Endometrium (tissue), 2 donors: ENCODE results near the gene CYSRT1.

Source experiments
- FAIRE-seq: peaks from 2 replicates; lab custom pipeline; 2012; peaks lifted over from hg19 to GRCh38; lab: Jason Lieb, UNC
- donor health status: control.
- donor health status: control.

CYSRT1 gene

GRCh38 chr9:137190315-137190856 is 34.6 kb upstream of the CYSRT1 start:
- FAIRE-seq, result no peak

- FAIRE-seq, result no peak
Observed at GRCh38 chr9:137191245-137191644, 33.7 kb upstream of the CYSRT1 start.

GRCh38 chr9:137191691-137192447 is 33.1 kb upstream of the CYSRT1 start:
- FAIRE-seq, result no peak

GRCh38 chr9:137192448-137192780 is 32.6 kb upstream of the CYSRT1 start:
- no peak for FAIRE-seq

- no peak for FAIRE-seq
Observed at GRCh38 chr9:137192859-137193258, 32.1 kb upstream of the CYSRT1 start.

- FAIRE-seq, result no peak
Observed at GRCh38 chr9:137193771-137194170, 31.2 kb upstream of the CYSRT1 start.

- no peak for FAIRE-seq
Observed at GRCh38 chr9:137194388-137194787, 30.6 kb upstream of the CYSRT1 start.

- FAIRE-seq, result no peak
Observed at GRCh38 chr9:137194909-137195308, 30.1 kb upstream of the CYSRT1 start.

- no peak for FAIRE-seq
Observed at GRCh38 chr9:137195525-137196220, 29.3 kb upstream of the CYSRT1 start.

- no peak for FAIRE-seq
Observed at GRCh38 chr9:137198051-137198901, 26.7 kb upstream of the CYSRT1 start.

GRCh38 chr9:137198902-137199283 is 26.1 kb upstream of the CYSRT1 start:
- FAIRE-seq, result no peak

- no peak for FAIRE-seq
Observed at GRCh38 chr9:137199411-137200121, 25.4 kb upstream of the CYSRT1 start.

- peak; percentile 93 for FAIRE-seq
Observed at GRCh38 chr9:137200311-137201204, 24.4 kb upstream of the CYSRT1 start, which contains the start of gene TPRN. Gene TPRN, minus strand, starts transcription at chr9:137200741. Its CDS starts 30 bp downstream, at chr9:137200711.

GRCh38 chr9:137201205-137201868 is 23.6 kb upstream of the CYSRT1 start:
- FAIRE-seq, result no peak

GRCh38 chr9:137202966-137203365 is 22.0 kb upstream of the CYSRT1 start:
- FAIRE-seq, result no peak

- no peak for FAIRE-seq
Observed at GRCh38 chr9:137204731-137205125, 20.2 kb upstream of the CYSRT1 start.

- no peak for FAIRE-seq
Observed at GRCh38 chr9:137205126-137206069, 19.6 kb upstream of the CYSRT1 start, which contains the start of the genes NDOR1 and TMEM203. Gene NDOR1, plus strand, starts transcription at chr9:137205700. Its CDS starts 78 bp downstream, at chr9:137205778. Gene TMEM203, minus strand, starts transcription at chr9:137205648. Its CDS starts 234 bp downstream, at chr9:137205414.

GRCh38 chr9:137206602-137207001 is 18.4 kb upstream of the CYSRT1 start:
- no peak for FAIRE-seq

- FAIRE-seq, result no peak
Observed at GRCh38 chr9:137211532-137211931, 13.4 kb upstream of the CYSRT1 start.
